Ishikawa (cell line): ENCODE data around the gene BTRC.

Experiments
- CEBPB ChIP-seq: IDR thresholded peaks from 2 replicates; pipeline ENCODE4 v1.6.1; 2012
- CREB1 ChIP-seq: IDR thresholded peaks from 2 replicates; pipeline ENCODE4 v1.6.1; 2012; ENCODE audit warnings: low read depth
- EP300 ChIP-seq: IDR thresholded peaks from 2 replicates; pipeline ENCODE4 v1.6.1; 2012; ENCODE audit warnings: borderline replicate concordance
- TAF1 ChIP-seq: IDR thresholded peaks from 2 replicates; pipeline ENCODE4 v1.6.1; 2012; ENCODE audit warnings: low read depth, mild to moderate bottlenecking
- TEAD4 ChIP-seq: IDR thresholded peaks from 2 replicates; pipeline ENCODE4 v1.6.1; 2012
- USF1 ChIP-seq: IDR thresholded peaks from 2 replicates; pipeline ENCODE4 v1.6.1; 2012
- YY1 ChIP-seq: IDR thresholded peaks from 2 replicates; pipeline ENCODE4 v1.6.1; 2012; ENCODE audit warnings: low read depth

GRCh38 chr10:101529207-101529606 lies 175.2 kb downstream of the BTRC start:
- TF ChIP-seq EP300 (no peak), CREB1 (no peak), USF1 (no peak), TAF1 (no peak), YY1 (no peak), CEBPB (no peak), TEAD4 (no peak)
